Mononuclear cell (primary cell): ENCODE results near the gene ZNF579. TPM values are rescaled to one million over a fixed set of nuclear protein-coding genes. Genes with fewer than 3 reads are reported as not detected.
"Not testable (repeated sequence)": the region's sequence is repeated elsewhere in the genome, so short reads cannot be mapped to it uniquely, and the experiment has no call there.

Experiments
- H3K27me3 ChIP-seq: 2 replicates; pipeline ENCODE4 v1.6.0; 2011; ENCODE audit warnings: low read length, control low read depth; ENCODE audit not compliant: insufficient read depth
- H3K4me1 ChIP-seq: 2 replicates; pipeline ENCODE4 v1.5.1; 2011; ENCODE audit warnings: mild to moderate bottlenecking, low read length, control low read depth; ENCODE audit not compliant: insufficient read depth
- H3K4me3 ChIP-seq: 2 replicates; pipeline ENCODE4 v1.5.1; 2011; ENCODE audit warnings: mild to moderate bottlenecking, low read length, moderate library complexity
- H3K9me3 ChIP-seq: 2 replicates; pipeline ENCODE4 v1.5.1; 2011; ENCODE audit warnings: low read depth, mild to moderate bottlenecking, control low read depth, low read length
- total RNA-seq: library from RNA; depleted of rRNA; stranded (reverse); fragments of >200 nt; gene quantifications from one replicate; pipeline ENCODE4 v1.2.3, GENCODE V29; 2012

ZNF579 gene
- total RNA-seq, 1 donor = 2.7 TPM

DNA sequence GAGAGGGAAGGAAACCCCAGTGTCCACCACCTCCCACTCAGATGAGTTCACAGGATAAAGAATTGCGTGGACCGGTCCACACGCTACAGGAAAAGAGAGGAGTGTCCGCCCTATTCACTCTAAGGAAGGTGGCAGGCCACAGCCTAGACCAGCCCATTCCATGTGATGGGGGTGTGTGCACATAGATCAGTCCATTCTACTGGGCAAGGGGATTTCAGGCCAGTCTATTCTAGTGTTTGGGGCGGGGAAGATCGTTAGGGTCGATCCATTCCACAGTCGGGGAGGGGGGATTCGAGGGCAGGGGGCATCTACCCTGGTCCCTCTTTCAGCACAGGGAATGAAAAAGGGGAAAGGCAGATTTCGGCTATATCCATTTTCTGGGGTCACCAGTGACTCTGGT is 10.9 kb upstream of the ZNF579 start:
- H3K4me1 ChIP-seq = peaks cover 15% of the 10 kb centered on the region
- H3K9me3 ChIP-seq = no peaks in the 10 kb centered on the region
- no peak overlapping the region for H3K4me3 ChIP-seq

GRCh38 chr19:55590617-55591016 is 10.0 kb upstream of the ZNF579 start:
- H3K4me1 ChIP-seq = peaks cover 23% of the 10 kb centered on the region
- peaks cover 4% of the 10 kb centered on the region for H3K27me3 ChIP-seq
- no peaks in the 10 kb centered on the region for H3K9me3 ChIP-seq
- no peak overlapping the region for H3K4me3 ChIP-seq

More for the DNA sequence above, 10.9 kb upstream of the ZNF579 start:
- H3K27me3 ChIP-seq = no peaks in the 10 kb centered on the region

DNA sequence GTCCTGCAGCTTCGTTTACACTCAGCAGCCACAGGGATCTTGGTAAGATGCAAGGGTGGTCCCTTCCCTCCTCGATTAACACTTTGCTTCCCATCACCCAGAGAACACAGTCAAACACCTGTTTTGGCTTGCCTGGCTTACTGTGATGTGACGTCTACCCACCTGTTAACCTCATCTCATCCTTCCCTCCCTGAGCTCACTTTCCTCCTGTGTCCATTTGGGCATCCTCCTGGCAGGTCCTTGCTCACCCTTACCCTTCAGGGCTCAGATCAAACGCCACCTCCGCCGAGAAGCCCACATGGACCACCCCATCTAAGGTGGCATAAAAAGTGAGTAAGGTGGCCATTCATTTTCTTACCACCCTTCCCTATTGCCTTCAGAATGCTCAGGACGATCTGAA is 9.5 kb upstream of the ZNF579 start:
- no peaks in the 10 kb centered on the region for H3K9me3 ChIP-seq
- H3K4me3 ChIP-seq = no peak overlapping the region
- peaks cover 23% of the 10 kb centered on the region for H3K4me1 ChIP-seq
- H3K27me3 ChIP-seq = peaks cover 4% of the 10 kb centered on the region

DNA sequence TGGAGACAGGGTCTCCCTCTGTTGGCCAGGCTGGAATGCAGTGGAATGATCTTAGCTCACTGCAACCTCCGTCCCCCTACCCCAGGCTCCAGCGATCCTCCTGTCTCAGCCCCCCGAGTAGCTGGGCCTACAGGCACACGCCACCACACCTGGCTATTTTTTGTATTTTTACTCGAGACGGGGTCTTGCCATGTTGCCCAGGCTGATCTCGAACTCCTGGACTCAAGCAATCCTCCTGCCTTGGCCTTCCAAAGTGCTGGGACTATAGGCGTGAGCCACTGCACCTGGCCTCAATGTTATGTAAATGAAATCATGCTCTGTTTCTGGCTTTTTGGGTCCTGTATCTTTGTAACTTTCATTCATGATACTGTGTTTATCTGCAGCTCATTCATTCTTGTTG is 8.1 kb upstream of the ZNF579 start:
- Histone ChIP-seq H3K9me3 (no peaks in the 10 kb centered on the region), H3K27me3 (peaks cover 4% of the 10 kb centered on the region), H3K4me1 (peaks cover 23% of the 10 kb centered on the region), H3K4me3 (no peak overlapping the region)

- Histone ChIP-seq H3K27me3 (peaks cover 4% of the 10 kb centered on the region), H3K4me1 (peaks cover 23% of the 10 kb centered on the region), H3K4me3 (peak overlapping the region; percentile 5), H3K9me3 (no peaks in the 10 kb centered on the region)
These were observed 6.5 kb upstream of the ZNF579 start for GRCh38 chr19:55586976-55587668.

GRCh38 chr19:55585658-55586339 is 5.2 kb upstream of the ZNF579 start:
- Histone ChIP-seq H3K27me3 (peaks cover 4% of the 10 kb centered on the region), H3K4me3 (no peak overlapping the region), H3K4me1 (peaks cover 31% of the 10 kb centered on the region), H3K9me3 (no peaks in the 10 kb centered on the region)

GRCh38 chr19:55584871-55585270 is 4.2 kb upstream of the ZNF579 start:
- Histone ChIP-seq H3K4me3 (no peak overlapping the region), H3K4me1 (peaks cover 35% of the 10 kb centered on the region), H3K27me3 (peaks cover 4% of the 10 kb centered on the region), H3K9me3 (no peaks in the 10 kb centered on the region)

DNA sequence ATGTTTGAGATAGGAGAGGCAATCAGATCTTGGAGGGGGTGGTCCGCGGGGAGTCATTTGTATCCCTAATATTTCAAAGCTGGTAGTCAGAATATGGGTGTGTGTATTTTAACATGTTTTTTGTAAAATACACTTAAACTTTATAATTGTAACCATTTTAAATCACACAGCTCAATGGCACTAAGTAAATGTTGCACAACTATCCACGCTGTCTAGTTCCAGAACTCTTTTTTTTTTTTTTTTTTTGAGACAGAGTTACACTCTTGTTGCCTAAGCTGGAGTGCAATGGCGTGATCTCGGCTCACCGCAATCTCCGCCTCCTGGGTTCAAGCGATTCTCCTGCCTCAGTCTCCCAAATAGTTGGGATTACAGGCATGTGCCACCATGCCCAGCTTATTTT is 3.2 kb upstream of the ZNF579 start:
- H3K4me1 ChIP-seq = peaks cover 38% of the 10 kb centered on the region

GRCh38 chr19:55582284-55582683 is 1.6 kb upstream of the ZNF579 start:
- H3K27me3 ChIP-seq, H3K9me3 ChIP-seq, H3K4me3 ChIP-seq: not testable (repeated sequence)
- peaks cover 30% of the 10 kb centered on the region for H3K4me1 ChIP-seq

More for the DNA sequence above, 3.2 kb upstream of the ZNF579 start:
- H3K27me3 ChIP-seq, H3K9me3 ChIP-seq, H3K4me3 ChIP-seq: not testable (repeated sequence)

DNA sequence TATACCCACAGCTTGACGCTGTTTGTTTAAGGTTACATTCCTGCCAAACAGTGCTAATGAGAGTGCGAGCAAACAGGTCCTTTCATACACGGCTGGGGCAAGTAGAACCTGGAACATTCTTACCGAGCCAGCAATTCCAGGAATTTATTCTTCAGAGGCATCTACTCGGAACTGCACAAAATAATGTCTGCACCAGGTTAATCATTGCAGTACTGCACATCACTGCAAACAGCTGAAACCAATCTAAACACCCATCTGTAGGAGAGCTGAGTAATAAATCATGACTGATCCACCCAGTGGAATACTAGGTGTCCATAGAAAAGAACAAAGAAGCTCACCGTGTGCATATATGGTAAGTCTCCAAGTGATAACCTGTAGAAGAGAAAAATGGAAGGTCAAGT is 1.2 kb upstream of the ZNF579 start:
- Histone ChIP-seq H3K27me3 (peaks cover 4% of the 10 kb centered on the region), H3K4me1 (peaks cover 25% of the 10 kb centered on the region), H3K4me3 (no peak overlapping the region), H3K9me3 (no peaks in the 10 kb centered on the region)

DNA sequence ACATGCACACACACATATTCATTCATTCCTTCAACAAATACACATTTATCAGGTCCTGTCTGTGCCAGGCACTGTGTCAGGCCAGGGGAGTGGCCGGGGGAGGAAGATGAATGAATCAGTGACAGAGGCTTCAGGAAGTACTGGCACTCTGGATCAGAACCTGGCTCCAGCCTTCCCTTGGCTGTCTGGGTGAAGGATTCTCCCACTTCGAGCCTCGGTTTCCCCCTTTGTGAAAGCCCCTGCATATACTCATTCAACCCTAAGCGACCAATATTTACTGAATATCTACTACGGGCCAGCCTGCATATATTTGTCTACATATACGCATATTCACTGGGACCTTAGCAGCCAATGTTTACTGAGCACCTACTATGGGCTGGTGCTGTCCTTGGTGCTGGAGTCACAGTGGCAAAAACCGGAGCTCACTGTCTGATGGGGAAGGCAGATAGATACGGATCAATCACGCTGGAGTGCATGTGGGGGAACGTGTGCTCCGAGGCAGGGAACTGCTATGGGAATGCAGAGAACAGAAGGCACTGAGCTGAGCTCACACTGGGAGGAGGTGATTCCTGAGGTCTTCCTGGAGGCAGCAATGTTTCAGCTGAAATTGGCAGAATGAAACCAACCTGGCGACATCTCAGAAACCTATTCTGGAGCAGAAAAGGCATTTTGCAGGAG is 636 bp upstream of the ZNF579 start:
- Histone ChIP-seq H3K4me3 (peak overlapping the region; percentile 43), H3K9me3 (no peaks in the 10 kb centered on the region), H3K4me1 (peaks cover 20% of the 10 kb centered on the region), H3K27me3 (peaks cover 4% of the 10 kb centered on the region)

GRCh38 chr19:55579766-55580621 is 654 bp downstream of the ZNF579 start:
- Histone ChIP-seq H3K4me3 (peak overlapping the region; percentile 43), H3K4me1 (peaks cover 15% of the 10 kb centered on the region), H3K9me3 (no peaks in the 10 kb centered on the region), H3K27me3 (no peaks in the 10 kb centered on the region)

GRCh38 chr19:55578761-55579747 is 1.6 kb downstream of the ZNF579 start:
- H3K9me3 ChIP-seq = no peaks in the 10 kb centered on the region
- peaks cover 15% of the 10 kb centered on the region for H3K4me1 ChIP-seq
- H3K4me3 ChIP-seq = no peak overlapping the region
- no peaks in the 10 kb centered on the region for H3K27me3 ChIP-seq
